Stimulated activated CD4-positive, alpha-beta T cell treated with anti-CD3 and anti-CD28 coated beads, TNF-alpha, amount 100 ng/mL, for 4 hours (primary cell): ENCODE results near the gene MEPCE.

Experiments used
- DNase-seq, 3 experiments: peaks; one replicate each; pipeline ENCODE4 v3.0.0-alpha.2; 2020; ENCODE audit warnings: low read depth in 3 of 3

Gene MEPCE

DNA sequence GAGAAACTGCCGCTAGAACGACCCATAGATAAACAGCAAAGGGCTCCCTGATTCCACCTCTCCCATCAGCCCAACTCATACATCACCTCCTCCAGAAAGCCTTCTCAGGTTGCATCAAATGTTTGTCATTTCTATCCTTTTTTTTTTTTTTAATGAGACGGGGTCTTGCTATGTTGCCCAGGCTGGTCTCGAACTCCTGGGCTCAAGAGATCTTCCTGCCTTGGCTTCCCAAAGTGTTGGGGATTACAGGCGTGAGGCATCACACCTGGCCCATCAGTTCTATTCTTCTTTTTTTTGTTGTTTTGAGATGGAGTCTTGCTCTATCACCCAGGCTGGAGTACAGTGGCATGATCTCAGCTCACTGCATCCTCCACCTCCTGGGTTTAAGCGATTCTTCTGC, 27.4 kb downstream of the MEPCE start:
- DNase-seq: no peak

DNA sequence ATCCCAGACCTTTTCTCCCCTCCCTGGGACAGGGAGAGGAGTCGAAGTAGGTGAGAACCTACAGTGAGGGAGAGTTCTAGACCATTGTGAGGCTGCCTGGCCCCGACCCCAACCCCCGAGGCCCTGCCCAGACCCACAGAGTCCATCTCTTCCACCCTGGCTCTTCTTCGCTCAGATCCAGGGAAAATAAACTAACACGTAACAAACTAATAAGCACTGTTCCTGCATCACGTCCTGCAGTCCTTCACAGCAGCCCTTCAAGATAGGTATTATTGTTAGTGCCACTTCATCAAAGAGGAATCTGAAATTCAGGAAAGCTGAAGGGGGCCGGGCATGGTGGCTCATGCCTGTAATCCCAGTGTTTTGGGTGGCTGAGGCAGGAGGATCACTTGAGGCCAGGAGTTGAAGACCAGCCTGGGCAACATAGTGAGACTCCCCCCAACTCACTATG, 34.6 kb downstream of the MEPCE start, which contains the start of gene SPACDR:
Gene SPACDR, minus strand, starts transcription at position 51 of the 451 bp plus-strand sequence. CDS start 235 bp downstream, outside the sequence.
- DNase-seq: no peak

DNA sequence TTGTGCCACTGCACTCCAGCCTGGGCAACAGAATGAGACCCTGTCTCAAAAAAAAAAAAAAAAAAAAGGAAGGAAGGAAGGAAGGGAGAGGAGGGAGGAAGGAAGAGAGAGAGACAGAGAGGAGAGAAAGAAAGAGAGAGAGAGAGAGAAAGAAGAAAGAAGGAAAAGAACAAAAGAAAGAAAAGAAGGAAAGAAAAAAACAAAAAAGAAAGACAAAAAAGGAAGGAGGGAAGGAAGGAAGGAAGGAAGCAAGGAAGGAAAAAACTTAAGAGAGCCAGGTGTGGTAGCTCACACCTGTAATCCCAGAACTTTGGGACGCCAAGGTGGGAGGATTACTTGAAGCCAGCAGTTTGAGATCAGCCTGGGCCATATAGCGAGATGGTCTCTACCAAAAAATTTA, 35.2 kb downstream of the MEPCE start:
- no peak for DNase-seq

DNA sequence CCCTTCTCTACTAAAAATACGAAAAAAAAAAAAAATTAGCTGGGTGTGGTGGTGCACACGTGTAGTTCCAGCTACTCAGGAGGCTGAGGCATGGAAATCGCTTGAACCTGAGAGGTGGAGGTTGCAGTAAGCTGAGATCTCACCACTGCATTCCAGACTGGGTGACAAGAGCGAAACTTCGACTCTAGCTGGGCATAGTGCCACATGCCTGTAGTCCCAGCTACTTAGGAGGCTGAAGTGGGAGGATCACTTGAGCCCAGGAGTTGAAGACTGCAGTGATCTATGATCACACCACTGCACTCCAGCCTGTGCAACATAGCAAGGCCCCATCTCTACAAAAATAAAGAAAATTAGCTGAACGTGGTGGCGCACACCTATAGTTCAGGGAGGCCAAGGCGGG, 35.7 kb downstream of the MEPCE start:
- DNase-seq: no peak

DNA sequence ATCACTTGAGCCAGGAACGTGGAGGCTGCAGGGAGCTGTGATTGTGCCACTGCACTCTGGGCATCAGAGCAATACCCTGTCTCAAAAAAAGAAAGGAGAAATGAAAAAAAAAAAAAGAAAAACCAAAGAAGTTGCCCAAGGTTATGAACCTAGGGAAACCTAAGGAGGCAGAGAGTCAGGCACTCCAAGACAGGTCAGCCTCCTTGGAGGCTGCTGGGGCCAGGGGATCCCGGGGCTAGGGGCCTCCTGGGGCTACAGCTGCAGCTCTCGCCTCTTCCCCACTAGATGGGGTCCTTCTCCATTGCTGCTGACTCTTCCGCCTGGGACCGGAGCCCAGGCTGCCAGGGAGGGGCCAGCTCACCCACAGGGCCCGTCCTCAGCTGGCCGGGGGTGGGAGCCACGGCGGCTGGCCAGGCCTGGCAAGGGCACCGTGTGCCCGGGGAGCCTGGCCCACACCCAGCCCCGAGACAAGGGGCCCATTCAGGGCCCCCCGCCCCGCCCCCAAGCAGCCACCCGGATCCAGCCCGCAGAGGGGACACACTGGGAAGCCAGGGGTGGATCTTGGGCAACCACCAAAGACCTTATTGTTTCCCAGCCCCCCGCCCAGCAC, 36.2 kb downstream of the MEPCE start:
- DNase-seq: no peak

DNA sequence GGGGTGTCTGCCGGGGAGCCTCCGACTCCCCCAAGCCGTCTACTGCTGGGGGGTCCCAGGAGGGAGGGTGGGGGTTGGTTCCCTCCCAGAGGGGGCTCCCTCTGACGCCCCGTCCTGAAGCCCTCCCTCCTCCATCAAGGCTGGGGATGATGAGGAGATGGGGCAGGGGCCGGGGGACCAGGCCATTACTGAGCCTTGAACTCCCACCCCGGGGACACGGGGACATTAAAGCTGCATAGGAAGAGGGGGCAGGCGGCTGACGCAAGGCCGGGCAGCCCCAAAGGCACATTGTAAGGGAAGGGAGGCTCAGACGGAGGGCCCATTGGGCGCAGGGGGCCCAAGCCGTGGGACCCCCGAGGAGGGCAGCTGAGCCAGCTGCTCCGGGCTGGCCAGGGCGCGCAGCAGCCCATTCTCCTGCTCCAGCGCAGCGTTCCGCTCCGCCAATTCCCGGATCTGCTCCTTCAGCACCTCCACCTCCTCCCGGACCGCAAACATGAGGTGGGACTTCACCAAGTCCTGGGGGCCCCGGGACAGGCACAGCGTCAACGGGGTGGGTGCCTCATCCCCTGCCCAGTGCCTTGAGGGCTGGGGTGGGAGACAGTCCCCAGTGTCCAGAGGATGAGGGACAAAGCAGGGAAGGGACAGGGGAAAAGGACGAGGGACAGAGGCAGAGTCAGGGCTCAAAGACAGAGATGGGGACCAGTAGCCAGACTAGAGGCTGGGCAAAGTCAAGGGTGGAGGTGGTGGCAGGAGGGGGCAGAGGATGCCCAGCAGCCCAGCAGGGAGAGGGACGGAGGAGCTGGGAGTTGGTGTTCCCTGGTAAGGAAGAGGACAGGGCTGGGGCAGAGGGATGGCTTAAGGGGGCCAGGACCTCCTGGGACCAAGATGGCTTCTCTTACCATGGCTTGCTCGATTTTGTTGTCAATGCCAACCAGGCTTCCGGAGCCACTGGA, 37.3 kb downstream of the MEPCE start:
- DNase-seq: no peak

DNA sequence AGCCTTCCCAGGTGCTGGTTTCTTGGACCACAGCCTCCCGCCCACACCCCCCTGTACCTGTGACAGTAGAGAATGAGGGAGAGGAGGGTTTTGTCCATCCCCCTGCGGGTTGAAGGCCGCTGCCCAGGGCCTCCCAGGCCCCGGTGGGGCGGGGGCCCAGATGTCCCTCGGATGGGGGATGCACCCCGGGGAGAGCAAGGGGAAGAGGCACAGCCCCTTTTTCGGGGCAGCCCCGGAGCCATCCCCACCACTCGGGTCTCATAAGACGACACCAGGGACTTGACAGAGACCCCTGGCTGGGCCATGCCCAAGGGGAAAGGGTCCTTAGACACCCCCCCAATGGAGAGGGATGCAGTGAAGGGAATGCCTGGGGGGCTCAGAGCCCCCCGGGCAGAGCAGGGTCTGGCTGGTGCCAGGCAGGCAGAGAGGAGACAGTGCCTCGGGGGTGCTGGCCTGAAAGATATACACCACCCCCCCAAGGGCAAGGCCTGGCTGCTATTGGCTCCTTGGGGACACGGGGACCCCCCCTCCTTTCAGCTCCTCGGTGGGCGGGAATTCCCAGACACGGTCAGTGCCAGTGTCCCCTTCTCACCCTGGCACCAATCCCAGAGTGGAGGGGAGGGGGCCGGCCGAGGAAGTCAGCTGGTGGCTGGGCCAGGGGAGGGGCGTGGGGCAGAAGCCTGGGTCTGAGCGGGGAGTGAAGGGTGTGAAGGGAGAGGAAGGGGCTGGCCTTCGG, 38.2 kb downstream of the MEPCE start:
- DNase-seq: no peak

DNA sequence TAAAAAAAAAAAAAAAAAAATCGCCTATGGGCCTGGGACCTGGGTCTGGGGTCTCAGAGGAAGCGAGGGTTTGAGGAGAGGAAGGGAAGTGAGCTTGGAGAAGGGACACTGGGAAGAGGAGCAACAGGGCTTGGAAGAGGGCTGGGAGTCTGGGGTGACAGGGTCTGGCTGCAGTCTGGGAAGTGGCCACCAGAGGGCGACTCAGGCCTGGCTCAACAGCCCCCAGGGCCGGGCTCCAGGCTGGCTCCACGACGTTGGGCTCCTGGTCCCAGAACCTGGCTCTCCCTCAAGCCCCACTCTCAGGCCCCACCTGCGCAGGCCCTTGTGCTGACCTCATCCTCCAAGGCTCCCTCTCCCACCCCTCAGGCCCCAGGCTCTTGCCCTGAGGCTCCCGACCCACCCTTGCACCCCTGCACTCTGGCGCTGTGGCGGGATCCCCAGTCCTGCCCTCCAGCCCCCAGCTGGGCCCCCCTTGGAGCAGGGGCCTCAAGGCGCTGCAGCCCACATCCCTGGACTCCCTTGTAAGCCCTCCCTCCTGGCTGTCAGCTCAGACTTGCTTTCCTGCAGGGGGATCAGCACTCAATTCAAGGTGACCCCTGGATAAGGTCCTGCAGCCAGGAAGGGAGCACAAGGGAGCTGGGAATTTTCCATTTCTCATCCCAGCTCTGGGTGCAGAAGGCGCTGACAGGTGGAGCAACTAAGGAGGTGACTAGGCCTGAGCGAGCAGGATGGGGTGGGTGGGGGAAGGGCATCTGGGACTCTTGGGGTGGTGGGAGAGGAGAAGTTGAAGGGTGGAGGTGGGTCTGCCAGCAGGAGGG, 39.8 kb downstream of the MEPCE start:
- DNase-seq: peak; percentile 66 to 73 (median 72)

DNA sequence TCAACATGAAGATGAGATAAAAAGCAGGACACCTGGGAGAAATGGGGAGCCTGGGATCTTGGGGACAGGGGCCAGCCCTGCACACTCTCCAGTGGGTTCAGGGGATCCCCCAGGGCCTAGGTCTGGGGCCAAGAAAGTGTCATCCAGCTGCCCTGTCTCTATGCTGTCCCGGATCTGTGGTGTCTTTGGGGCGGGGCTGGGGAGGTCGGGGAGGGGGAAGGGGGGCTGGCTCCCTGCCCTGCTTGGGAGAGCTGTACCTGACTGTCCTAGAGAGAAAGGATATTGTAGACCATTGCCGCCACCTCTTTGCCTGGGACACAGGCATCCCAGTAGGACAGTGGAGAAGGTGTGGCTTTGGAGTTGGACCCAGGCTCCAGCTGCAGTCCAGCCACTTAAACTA, 41.4 kb downstream of the MEPCE start:
- no peak for DNase-seq

DNA sequence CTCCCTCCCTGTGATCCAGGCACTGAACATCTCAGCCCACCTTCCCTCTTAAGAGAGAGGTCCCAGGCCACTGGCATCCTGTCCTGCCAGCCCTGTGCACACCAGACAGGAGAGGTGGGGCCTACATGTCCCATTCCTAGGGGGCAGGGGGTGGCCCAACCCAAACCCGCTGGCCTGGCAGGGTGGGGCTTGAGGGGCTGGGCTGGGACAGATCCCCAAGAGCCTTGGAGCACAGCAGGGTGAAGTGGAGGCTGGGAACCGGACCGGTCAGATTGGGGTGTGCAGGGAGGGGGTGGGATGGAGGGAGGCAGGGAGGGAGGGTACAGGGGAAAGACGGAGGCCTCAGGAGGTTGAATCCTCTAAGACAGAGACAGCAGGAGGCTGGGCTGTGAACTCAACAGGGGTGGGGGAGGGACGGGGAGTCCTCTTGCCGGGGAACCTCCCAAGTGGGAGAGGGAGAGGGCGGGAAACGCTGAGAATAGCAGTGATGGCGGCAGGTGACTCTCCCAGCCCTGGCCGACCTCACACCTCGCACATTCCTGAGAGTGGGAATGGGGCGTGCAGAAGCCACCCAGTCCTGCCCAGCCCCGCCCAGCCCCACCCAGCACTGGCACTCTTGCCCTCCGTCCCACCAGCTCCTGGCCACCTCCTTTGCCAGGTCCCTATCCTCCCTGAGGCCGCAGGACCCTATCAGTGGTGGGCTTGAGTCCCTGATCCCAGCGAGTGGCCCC, 42.7 kb downstream of the MEPCE start:
- DNase-seq: no peak

DNA sequence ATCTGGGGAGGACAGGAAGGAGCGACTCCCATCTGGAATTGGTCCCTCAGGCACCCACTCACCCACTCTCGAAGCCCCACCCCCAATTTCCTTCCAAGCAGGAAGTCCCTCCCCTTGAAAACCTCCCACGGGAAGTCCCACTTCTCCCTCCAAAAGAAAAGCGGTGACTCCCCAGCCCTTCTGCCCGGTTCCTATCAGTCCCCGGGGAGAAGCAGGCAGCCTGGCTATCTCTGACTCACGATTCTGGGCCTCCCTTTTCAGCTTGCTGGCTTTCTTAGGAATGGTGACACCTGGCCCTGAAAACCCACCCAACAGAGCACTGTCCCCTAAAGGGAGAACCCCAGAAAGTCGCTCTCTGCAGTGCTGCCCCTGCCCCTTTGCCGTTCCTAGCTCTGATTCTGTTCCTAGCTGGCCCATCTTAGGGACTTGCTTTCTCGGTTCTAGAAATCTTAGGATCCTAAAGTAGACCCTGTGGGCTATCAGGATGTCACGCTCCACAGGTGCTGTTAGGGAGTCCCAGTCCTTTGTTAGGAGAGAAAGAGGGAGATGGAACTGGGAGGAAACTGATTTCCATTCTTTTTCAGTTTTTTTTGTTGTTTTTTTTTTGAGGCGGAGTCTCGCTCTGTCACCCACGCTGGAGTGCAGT, 43.3 kb downstream of the MEPCE start:
- no peak for DNase-seq

DNA sequence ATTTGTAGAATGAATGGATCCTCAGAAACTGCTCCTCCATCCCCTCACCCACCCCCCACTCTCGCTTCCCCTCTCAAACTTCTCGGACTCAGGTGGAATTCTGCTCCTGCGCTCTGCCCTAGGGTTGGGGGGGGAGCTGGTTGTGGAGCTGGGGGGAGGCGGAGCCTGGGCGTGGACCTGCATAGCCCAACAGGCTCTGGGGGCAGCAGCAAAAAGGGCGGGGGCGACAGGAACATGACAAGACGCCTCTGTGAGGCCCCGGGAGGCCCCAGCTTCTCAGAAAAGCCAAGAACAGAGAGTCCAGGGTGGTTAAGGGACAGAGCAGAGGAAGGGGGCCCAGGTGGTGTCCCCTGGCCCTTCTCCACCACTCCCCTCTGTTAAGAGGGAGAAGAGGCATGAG, 45.9 kb downstream of the MEPCE start:
- DNase-seq: no peak

DNA sequence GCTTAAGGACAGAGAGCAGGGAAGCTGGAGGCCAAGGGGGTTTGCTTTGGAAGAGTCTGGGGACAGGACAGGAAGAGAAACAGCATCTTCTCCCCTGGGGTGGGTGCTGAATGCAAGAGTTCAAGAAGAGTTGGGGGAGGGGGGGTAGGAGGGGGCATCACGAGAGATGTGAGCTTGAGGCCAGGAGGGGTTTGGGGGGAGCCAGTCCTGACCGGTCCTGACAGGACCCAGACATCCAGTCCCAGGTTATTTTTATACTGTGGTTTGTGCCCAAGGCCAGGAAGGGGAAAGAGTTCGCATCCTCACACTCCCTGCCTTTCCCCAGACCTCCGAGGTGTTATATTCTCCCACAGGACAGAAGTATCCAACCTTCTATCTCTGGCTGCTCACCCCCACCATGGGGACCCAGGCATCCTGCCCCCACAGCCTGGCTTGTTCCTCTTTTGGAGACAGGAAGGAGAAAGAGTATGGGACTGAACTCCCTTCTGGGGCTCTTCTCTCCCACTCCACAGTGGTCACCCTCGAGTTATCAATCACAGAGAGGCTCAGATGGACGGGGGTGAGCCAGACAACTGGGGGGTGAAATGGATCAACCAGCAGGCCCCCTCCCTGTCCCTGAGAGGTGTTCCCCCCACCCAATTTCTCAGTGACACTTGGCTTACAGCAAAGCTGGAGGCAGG, 46.6 kb downstream of the MEPCE start:
- no peak for DNase-seq

DNA sequence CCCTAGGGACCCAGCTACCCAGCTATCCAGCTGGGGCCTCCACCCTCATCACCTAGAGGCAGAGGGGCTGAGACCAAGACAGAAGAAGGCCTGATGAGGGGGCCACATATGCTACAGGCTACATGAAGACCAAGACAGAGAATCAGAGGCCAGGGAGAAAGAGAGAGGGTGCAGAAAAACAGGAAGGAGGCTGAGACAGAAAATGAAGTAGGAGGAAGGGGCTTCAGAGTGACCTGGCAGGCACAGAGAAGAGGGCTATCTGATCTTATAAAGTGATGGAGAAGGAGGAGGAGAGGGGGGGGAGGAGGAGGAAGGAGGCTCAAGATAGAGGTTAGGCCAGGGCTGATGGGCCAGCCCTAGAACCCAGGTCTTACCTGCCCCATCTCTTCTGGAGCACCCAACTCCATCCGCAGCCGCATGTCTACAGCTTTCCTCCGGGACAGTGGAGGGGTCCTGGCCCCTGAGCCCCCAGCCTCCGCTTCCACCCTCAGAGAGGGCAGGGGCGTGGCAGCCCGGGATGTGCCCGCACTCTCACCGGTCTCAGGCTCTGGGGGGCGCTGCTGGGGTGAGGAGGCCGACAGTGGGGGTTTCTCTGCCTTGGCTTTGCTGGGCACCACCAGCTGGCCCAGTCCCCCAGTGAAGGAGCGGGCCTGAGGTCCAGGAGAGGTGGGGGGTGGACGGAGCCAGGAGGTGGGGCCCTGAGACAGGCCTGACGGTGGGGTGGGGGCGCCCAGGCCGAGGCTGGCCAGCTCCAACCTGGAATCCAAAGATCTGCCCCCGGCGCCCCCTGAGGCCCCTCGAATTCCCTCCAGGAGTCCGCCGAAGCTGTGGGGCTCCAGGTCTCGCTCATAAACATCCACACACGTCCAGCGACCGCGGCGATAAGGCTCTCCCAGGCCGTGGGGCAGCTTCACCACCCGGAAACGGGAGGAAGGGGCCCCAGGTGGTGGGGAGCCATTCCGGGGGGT, 47.6 kb downstream of the MEPCE start:
- no peak for DNase-seq

DNA sequence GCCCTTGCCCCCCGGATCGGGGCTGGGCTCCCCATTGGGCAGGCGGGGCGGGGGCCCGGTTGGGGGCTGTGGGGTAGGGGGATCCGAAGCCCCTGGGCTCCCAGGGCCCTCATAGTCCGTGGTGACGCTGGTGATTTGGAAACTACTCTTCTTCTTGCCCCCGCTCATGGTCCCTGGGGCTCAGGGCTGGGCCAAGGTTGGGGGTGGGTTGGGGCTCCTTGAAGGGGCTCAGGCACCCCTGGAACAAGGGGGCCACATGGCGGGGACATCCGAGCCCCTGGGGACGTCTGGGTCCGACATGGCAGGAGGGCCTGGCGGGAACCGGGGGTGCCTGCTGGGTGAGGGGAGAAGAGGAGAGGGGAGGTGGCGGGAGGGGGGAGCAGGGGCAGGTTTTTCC, 48.2 kb downstream of the MEPCE start:
- DNase-seq: no peak

DNA sequence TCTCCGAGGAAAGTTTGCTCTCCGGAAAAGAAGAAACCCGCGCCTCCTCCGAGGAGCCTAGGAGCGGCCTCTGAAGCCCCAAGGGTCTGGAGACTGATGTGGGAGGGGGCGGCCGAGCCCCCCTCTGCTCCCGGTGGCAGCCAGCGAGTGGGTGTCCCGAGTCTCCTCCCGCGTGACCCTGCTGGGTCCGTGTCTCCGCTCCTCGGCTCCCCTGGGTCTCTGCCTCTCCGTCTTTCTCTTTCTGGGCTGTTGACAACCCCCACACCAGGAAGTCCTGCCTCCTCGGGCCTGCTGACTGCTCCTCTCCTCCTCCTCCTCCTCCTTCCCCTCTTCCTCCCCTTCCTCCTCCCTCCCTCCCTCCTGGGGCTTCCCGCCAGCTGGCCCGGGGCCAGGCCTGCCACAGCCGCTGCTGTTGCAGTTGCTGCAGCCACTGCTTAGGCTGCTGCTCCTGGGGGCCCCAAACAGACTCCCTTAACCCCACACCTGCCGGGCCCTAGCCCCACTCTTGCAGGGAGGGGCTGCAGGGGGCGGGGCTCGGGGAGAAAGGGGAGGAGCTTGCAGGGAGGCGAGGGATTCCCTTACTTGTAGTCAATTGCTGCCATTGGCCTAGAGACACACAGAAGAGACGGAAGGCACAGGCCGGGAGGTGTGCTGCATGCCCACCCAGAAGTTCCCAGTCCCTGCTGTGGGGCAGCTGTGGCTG, 49.5 kb downstream of the MEPCE start, which contains the start of gene TSC22D4:
Gene TSC22D4, minus strand, starts transcription at position 257 of the 703 bp plus-strand sequence. CDS start 1,176 bp downstream, outside the sequence.
- peak; percentile 75 to 82 (median 80) for DNase-seq

DNA sequence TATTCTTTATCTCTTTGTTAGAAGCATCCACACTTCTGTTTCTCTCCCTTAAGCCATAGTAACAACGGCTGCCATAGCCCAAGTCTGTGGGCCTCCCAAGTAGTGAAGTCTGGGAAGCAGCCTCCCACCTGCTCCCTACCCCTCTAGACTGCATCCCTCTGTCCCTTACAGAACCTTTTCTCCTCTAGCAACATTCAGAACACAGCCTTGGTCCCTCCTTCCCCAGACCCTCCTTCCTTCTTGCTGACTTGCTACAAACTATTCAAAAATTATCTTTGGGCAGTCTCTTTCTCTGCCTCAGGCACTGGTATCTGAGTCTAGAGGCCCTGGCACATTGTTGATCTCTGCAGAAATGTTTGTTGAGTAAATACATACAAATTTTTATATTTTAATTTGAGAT, 51.8 kb downstream of the MEPCE start:
- no peak for DNase-seq

DNA sequence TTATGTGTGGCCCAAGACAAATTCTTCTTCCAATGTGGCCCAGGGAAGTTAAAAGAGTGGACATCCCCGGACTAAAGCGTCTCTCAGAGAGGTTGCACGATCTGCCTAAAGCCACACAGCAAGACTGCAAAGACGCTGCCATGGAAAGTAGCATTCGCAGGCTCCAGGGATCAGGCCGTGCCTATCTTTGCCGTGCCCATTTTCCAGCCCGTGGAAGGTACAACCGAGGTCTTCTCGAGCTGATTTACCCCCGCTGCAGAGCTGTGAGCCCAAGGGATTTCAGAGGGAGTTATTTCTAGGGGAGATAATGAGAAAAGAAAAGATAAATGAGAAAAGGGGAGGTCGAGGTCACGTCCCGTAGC, 53.1 kb downstream of the MEPCE start:
- no peak for DNase-seq
